ENCODE measurements around the gene TTC14. TPM values are rescaled to one million over a fixed set of nuclear protein-coding genes. Genes with fewer than 3 reads are reported as not detected.

The TTC14 gene
- total RNA-seq, 1 donor from 2014 or later = 64.6 TPM

DNA sequence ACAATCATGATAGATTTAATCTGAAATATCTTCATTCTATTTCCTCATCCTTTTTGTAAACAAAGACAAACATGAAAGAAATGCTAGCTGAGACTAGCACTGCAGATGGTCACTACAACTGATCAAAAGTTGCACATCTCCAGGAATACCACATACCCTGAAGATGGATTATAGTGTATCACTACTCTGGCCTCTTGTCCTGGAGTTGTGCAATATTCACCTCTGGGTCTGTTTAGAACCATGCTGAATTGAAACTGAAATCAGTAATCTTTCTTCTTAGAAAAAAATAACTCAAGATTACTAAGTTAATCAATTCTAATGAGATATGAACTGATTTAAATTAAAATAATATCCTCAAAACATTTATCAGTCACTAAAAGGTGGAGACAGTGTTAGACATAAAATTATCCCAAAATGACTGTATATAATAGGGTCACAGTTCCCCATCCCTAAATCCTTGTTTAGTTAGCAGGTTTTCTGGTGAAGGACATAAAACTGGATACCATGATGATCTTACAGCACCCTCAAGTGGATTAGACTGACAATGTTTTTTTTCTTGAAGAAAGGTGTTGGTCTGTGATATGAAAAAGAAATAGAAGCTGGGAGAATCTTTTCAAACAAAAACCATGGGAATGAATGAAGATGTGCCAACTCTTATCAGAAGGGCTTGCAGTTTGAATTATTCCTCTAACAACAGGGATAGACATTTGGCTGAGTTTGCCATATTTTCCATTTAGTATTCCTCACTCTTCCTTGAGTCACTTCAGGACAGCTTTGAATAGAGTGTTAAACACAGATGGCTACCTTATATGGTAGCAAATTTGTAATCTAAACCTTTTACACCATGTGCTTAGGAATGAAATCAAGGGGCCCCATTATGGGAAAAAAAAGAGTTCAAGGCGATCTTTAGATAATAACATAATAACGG lies 7.1 kb upstream of the TTC14 start:
- Mint-ChIP-seq H3K9me3 (ENCODE audit: unreplicated experiment) (no peaks in the 10 kb centered on the region), H3K4me3 (ENCODE audit: unreplicated experiment) (no peak overlapping the region), H3K27ac (ENCODE audit: unreplicated experiment) (no peak overlapping the region), H3K4me1 (ENCODE audit: low read depth, unreplicated experiment) (peaks cover 4% of the 10 kb centered on the region), H3K27me3 (ENCODE audit: unreplicated experiment) (no peaks in the 10 kb centered on the region), H3K36me3 (ENCODE audit: unreplicated experiment) (no peaks in the 10 kb centered on the region)
- DNase-seq = no peak
- TF ChIP-seq, protein P1, sequence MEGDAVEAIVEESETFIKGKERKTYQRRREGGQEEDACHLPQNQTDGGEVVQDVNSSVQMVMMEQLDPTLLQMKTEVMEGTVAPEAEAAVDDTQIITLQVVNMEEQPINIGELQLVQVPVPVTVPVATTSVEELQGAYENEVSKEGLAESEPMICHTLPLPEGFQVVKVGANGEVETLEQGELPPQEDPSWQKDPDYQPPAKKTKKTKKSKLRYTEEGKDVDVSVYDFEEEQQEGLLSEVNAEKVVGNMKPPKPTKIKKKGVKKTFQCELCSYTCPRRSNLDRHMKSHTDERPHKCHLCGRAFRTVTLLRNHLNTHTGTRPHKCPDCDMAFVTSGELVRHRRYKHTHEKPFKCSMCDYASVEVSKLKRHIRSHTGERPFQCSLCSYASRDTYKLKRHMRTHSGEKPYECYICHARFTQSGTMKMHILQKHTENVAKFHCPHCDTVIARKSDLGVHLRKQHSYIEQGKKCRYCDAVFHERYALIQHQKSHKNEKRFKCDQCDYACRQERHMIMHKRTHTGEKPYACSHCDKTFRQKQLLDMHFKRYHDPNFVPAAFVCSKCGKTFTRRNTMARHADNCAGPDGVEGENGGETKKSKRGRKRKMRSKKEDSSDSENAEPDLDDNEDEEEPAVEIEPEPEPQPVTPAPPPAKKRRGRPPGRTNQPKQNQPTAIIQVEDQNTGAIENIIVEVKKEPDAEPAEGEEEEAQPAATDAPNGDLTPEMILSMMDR (IDR thresholded peaks at IDR 0.05; ENCODE audit: partially characterized antibody, unreplicated experiment) = peak; percentile 17

DNA sequence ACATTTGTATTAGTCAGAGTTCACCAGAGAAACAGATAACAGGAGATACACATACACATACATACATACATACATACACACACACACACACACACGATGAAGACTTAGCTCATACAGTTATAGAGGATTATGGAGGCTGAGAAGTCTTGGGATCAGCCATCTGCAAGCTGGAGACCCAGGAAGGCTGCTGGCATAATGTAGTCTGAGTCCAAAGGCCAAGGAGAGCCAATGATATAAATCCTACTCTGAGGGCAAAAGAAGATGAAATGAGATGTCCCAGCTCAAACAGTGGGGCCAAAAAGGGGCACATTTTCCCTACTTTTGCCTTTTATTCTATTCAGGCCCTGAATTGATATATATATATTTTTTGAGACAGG lies 6.4 kb upstream of the TTC14 start:
- Mint-ChIP-seq H3K9me3 (ENCODE audit: unreplicated experiment) (no peaks in the 10 kb centered on the region), H3K27ac (ENCODE audit: unreplicated experiment) (no peak overlapping the region), H3K4me1 (ENCODE audit: low read depth, unreplicated experiment) (peaks cover 4% of the 10 kb centered on the region), H3K36me3 (ENCODE audit: unreplicated experiment) (no peaks in the 10 kb centered on the region), H3K27me3 (ENCODE audit: unreplicated experiment) (no peaks in the 10 kb centered on the region), H3K4me3 (ENCODE audit: unreplicated experiment) (no peak overlapping the region)
- no peak for DNase-seq
- TF ChIP-seq, protein P1 (IDR thresholded peaks at IDR 0.05; ENCODE audit: partially characterized antibody, unreplicated experiment) = no peak

DNA sequence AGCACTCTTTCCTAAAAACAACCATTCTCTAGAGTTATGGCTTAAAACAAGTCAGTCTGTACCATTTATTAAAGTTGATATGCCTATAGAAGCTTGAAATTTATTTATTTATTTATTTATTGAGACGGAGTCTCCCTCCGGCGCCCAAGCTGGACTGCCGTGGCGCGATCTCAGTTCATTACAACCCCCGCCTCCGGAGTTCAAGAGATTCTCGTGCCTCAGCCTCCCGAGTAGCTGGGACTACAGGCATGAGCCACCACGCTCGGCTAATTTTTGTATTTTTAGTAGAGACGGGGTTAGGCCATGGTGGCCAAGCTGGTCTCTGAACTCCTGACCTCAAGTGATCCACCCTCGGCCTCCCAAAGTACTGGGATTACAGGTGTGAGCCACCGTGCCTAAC lies 1.5 kb upstream of the TTC14 start:
- Mint-ChIP-seq H3K36me3 (ENCODE audit: unreplicated experiment) (no peaks in the 10 kb centered on the region), H3K27me3 (ENCODE audit: unreplicated experiment) (peaks cover 2% of the 10 kb centered on the region), H3K4me3 (ENCODE audit: unreplicated experiment) (peak overlapping the region; percentile 53), H3K27ac (ENCODE audit: unreplicated experiment) (no peak overlapping the region), H3K4me1 (ENCODE audit: low read depth, unreplicated experiment) (peaks cover 9% of the 10 kb centered on the region), H3K9me3 (ENCODE audit: unreplicated experiment) (peaks cover 3% of the 10 kb centered on the region)
- TF ChIP-seq, protein P1 (IDR thresholded peaks at IDR 0.05; ENCODE audit: partially characterized antibody, unreplicated experiment) = no peak
- DNase-seq = no peak

DNA sequence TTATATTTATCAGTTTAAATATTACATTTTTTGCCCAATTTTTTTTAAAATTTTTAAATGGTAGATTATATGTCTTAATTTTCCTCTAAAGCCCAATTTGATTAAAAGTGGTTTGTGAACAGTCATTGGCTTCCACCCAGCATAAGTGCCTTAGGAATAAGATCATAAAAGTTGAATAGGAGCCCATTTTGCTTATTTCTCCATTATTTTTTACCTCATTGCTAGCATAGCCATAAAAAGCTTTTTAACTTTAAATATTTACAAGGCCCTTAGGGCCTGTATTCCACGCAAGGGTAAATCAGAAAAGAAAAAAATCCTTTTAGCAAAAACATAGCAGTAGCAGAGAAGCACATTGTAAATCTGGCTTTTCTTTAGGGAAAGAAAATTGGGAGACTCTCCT lies 9.0 kb downstream of the TTC14 start:
- TF ChIP-seq, protein P1 (IDR thresholded peaks at IDR 0.05; ENCODE audit: partially characterized antibody, unreplicated experiment) = no peak
- Mint-ChIP-seq H3K27ac (ENCODE audit: unreplicated experiment) (peak overlapping the region; percentile 96), H3K4me3 (ENCODE audit: unreplicated experiment) (no peak overlapping the region), H3K36me3 (ENCODE audit: unreplicated experiment) (no peaks in the 10 kb centered on the region), H3K27me3 (ENCODE audit: unreplicated experiment) (peaks cover 3% of the 10 kb centered on the region), H3K4me1 (ENCODE audit: low read depth, unreplicated experiment) (peaks cover 25% of the 10 kb centered on the region), H3K9me3 (ENCODE audit: unreplicated experiment) (no peaks in the 10 kb centered on the region)
- DNase-seq = no peak

DNA sequence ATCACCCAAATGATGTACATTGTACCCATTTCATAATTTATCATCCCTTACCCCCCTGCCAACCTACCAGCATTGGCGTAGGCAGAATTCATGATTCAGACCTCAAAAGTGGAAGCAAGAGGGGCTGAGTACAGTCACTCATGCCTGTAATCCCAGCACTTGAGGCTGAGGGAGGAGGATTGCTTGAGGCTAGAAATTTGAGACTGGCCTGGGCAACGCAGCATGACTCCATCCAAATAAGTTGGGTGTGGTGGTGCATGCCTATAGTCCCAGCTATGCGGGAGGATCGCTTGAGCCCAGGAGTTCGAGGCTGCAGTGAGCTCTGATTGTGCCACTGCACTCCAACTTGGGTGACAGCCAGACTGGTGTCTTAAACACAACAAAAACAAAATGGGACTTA lies 10.4 kb downstream of the TTC14 start:
- Mint-ChIP-seq H3K9me3 (ENCODE audit: unreplicated experiment) (no peaks in the 10 kb centered on the region), H3K27ac (ENCODE audit: unreplicated experiment) (peak overlapping the region; percentile 33), H3K4me1 (ENCODE audit: low read depth, unreplicated experiment) (peaks cover 27% of the 10 kb centered on the region), H3K36me3 (ENCODE audit: unreplicated experiment) (no peaks in the 10 kb centered on the region), H3K4me3 (ENCODE audit: unreplicated experiment) (no peak overlapping the region), H3K27me3 (ENCODE audit: unreplicated experiment) (peaks cover 3% of the 10 kb centered on the region)
- TF ChIP-seq, protein P1 (IDR thresholded peaks at IDR 0.05; ENCODE audit: partially characterized antibody, unreplicated experiment) = no peak
- DNase-seq = no peak

Data from glutamatergic neuron (in vitro differentiated cells).